GM23248 (cell line): ENCODE data around the gene COPA. TPM values are rescaled to one million over a fixed set of nuclear protein-coding genes. Genes with fewer than 3 reads are reported as not detected.

Experiments used
- DNase-seq: peaks from one replicate; pipeline ENCODE4 v3.0.0-alpha.2; 2015
- H2AFZ ChIP-seq: fragments of 200-600 bp; sonication (generic); 2 replicates; pipeline ENCODE4 v1.6.1; 2016; ENCODE audit warnings: antibody characterized with exemption
- H3F3A ChIP-seq: fragments of 200-600 bp; sonication (generic); 2 replicates; pipeline ENCODE4 v1.6.1; 2016; ENCODE audit warnings: mild to moderate bottlenecking, antibody characterized with exemption, mixed run types; ENCODE audit not compliant: insufficient read depth
- H3K27ac ChIP-seq: fragments of 200-600 bp; sonication (generic); 2 replicates; pipeline ENCODE4 v1.5.1; 2016; ENCODE audit warnings: mild to moderate bottlenecking
- H3K27me3 ChIP-seq: fragments of 200-600 bp; sonication (generic); replicated peaks from 2 replicates; pipeline ENCODE4 v1.6.1; 2016; ENCODE audit warnings: mild to moderate bottlenecking; ENCODE audit not compliant: insufficient read depth
- H3K36me3 ChIP-seq: fragments of 200-600 bp; sonication (generic); 2 replicates; pipeline ENCODE4 v1.6.1; 2016; ENCODE audit warnings: low read depth, mild to moderate bottlenecking
- H3K4me1 ChIP-seq: fragments of 200-600 bp; sonication (generic); 2 replicates; pipeline ENCODE4 v1.6.1; 2016; ENCODE audit warnings: mild to moderate bottlenecking; ENCODE audit not compliant: insufficient read depth
- H3K4me2 ChIP-seq: fragments of 200-600 bp; sonication (generic); one replicate; pipeline ENCODE4 v1.6.1; 2016; ENCODE audit warnings: mild to moderate bottlenecking; ENCODE audit not compliant: unreplicated experiment
- H3K4me3 ChIP-seq: fragments of 200-600 bp; sonication (generic); 2 replicates; pipeline ENCODE4 v1.5.1; 2016; ENCODE audit warnings: mild to moderate bottlenecking
- H3K79me2 ChIP-seq: fragments of 200-600 bp; sonication (generic); 2 replicates; pipeline ENCODE4 v1.6.1; 2016; ENCODE audit warnings: mild to moderate bottlenecking; ENCODE audit not compliant: insufficient read depth
- H3K9ac ChIP-seq: fragments of 200-600 bp; sonication (generic); 2 replicates; pipeline ENCODE4 v1.6.1; 2016; ENCODE audit warnings: mild to moderate bottlenecking
- H3K9me2 ChIP-seq: fragments of 200-600 bp; sonication (generic); 2 replicates; pipeline ENCODE4 v1.6.1; 2016; ENCODE audit warnings: mixed run types, mild to moderate bottlenecking, moderate library complexity; ENCODE audit not compliant: insufficient read depth
- H3K9me3 ChIP-seq: fragments of 200-600 bp; sonication (generic); one replicate; pipeline ENCODE4 v1.6.1; 2017; ENCODE audit warnings: low read depth
- H4K20me1 ChIP-seq: fragments of 200-600 bp; sonication (generic); 2 replicates; pipeline ENCODE4 v1.6.0; 2016; ENCODE audit not compliant: insufficient read depth
- EZH2 ChIP-seq: fragments of 200-600 bp; sonication (generic); IDR thresholded peaks from 2 replicates; pipeline ENCODE4 v1.6.1; 2018; ENCODE audit warnings: antibody characterized with exemption, mild to moderate bottlenecking; ENCODE audit not compliant: insufficient read depth, poor library complexity, severe bottlenecking
- EZH2phosphoT487 ChIP-seq: fragments of 200-600 bp; sonication (generic); IDR thresholded peaks from 2 replicates; pipeline ENCODE4 v1.6.1; 2018; ENCODE audit warnings: antibody characterized with exemption, moderate library complexity, mild to moderate bottlenecking, low read depth; ENCODE audit not compliant: insufficient read depth
- WGBS, 2 experiments: methylation state at CpG; one replicate each; pipeline ENCODE4 v1.1.6; 2015 to 2017; ENCODE audit warnings: low lambda C conversion rate in 2 of 2, low coverage in 1 of 2; ENCODE audit errors: missing lambda C conversion rate in 2 of 2; 5-methylcytosine and 5-hydroxymethylcytosine counted together
- in situ Hi-C: fragments of 300-500 bp; cut with MboI; formaldehyde crosslinking; loops from 2 replicates; pipeline ENCODE4 v1.15.0; 2020
- polyA plus RNA-seq: library from polyadenylated mRNA; unstranded; fragments of >200 nt; fragmentation: Nextera tagmentation; extraction: Ambion mirVana; gene quantifications from 2 replicates; pipeline ENCODE4 v1.2.1, GENCODE V29; 2016
- total RNA-seq: library from RNA; depleted of rRNA; stranded (reverse); fragments of >200 nt; shearing (Covaris generic); gene quantifications from 2 replicates; pipeline ENCODE4 v1.2.3, GENCODE V29; 2014

COPA gene
- total and polyA plus RNA-seq, 2 experiments from 2014 or later = 194 to 212 TPM

GRCh38 chr1:160315359-160315758, 27.7 kb downstream of the COPA start:
- DNase-seq = no peak
- Histone ChIP-seq H3K4me3 (no peak overlapping the region), H3K79me2 (peaks cover 89% of the 10 kb centered on the region), H3K9me3 (no peaks in the 10 kb centered on the region), H3K4me2 (no peak overlapping the region), H2AFZ (no peak overlapping the region), H3K9ac (no peak overlapping the region), H3K4me1 (peaks cover 6% of the 10 kb centered on the region), H3F3A (peaks cover 44% of the 10 kb centered on the region), H3K27ac (0 out of 2 replicates have a peak overlapping the region, but pooled peaks have one; percentile 9), H3K36me3 (peaks cover 84% of the 10 kb centered on the region), H3K27me3 (no peaks in the 10 kb centered on the region), H3K9me2 (no peaks in the 10 kb centered on the region), H4K20me1 (peaks cover 6% of the 10 kb centered on the region; the same call in 1 of the 2 replicates)
- in situ Hi-C loops = no loop called here
- TF ChIP-seq EZH2phosphoT487 (no peak), EZH2 (no peak)
- 52 to 78% methylated on average over 2 of the region's 2 CpGs for WGBS, 2 experiments

DNA sequence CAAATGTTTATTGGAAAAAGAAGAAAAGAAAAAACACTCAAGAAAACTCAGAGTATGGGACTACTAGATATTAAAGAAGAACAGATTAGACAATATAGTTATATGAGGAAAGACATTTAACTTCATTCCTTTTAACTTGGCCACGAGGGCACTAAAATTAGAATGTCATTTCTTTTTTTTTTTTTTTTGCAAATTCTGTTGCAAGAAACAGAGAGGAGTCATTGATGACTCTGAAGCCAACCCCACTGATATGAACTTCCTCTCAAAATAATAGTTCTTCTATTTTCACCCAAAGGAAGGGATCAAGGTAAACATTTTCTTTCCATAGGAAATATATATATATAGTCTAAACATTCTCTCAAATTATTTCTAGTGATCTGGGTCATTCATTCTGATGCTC, 33.5 kb downstream of the COPA start:
- Histone ChIP-seq H3K27me3 (no peaks in the 10 kb centered on the region), H3K4me2 (peak overlapping the region; percentile 67), H3K36me3 (peaks cover 89% of the 10 kb centered on the region), H3K27ac (peak overlapping the region; percentile 98), H3F3A (peaks cover 54% of the 10 kb centered on the region), H2AFZ (no peak overlapping the region), H3K79me2 (peaks cover 78% of the 10 kb centered on the region), H3K4me1 (peaks cover 20% of the 10 kb centered on the region), H3K9ac (peak overlapping the region; percentile 78), H3K9me3 (no peaks in the 10 kb centered on the region), H3K4me3 (peak overlapping the region; percentile 28; the same call in 1 of the 2 replicates), H3K9me2 (no peaks in the 10 kb centered on the region), H4K20me1 (no peaks in the 10 kb centered on the region)
- TF ChIP-seq EZH2phosphoT487 (no peak), EZH2 (no peak)
- 2 to 5% methylated on average over 1 of the region's 1 CpG for WGBS, 2 experiments
- in situ Hi-C loops = no loop called here
- DNase-seq = peak; percentile 73

GRCh38 chr1:160309185-160309557, 33.9 kb downstream of the COPA start:
- Histone ChIP-seq H3K9me2 (no peaks in the 10 kb centered on the region), H3K27ac (peak overlapping the region; percentile 98), H3K4me3 (peak overlapping the region; percentile 28; the same call in 1 of the 2 replicates), H3K9me3 (no peaks in the 10 kb centered on the region), H3K79me2 (peaks cover 78% of the 10 kb centered on the region), H3K4me1 (peaks cover 20% of the 10 kb centered on the region), H3F3A (peaks cover 50% of the 10 kb centered on the region), H4K20me1 (no peaks in the 10 kb centered on the region), H3K36me3 (peaks cover 91% of the 10 kb centered on the region), H3K27me3 (no peaks in the 10 kb centered on the region), H3K9ac (peak overlapping the region; percentile 78), H2AFZ (no peak overlapping the region), H3K4me2 (peak overlapping the region; percentile 67)
- DNase-seq = peak; percentile 91
- TF ChIP-seq EZH2 = no peak
- no peak for TF ChIP-seq EZH2phosphoT487
- in situ Hi-C loops = no loop called here

DNA sequence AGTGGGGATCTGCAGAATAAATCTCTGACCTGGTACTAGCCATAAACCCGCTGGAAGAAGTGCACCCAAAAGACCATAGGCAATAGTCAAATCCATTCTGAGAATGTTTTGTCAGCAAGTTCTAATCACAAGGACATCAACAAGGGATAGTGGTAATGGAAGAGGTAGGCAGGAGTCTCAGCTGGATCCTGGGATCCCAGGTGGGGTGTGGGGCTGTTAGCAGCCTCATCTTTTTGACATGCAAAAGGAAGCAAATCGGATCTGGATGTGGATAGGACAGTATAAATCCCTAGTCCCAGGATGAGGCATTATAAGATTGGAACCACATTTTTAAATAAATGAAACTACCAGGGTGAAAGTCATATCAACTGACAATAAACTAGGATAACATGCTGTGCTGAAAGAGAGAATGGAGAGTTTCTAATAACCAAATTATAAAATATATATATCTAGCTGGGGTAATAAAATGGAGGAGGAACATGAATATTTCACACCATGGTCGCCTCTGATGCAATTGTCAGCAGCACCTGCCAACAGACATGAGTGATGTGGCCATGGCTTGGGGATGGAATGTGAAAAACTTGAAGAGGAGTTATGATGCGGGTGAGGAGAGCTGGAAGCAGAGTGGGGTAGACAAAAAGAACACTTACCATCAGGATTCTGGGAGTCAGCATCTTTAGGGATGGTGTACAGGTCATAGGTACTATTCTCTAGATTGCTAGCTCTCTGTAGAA, 34.4 kb downstream of the COPA start:
- Histone ChIP-seq H3K4me3 (no peak overlapping the region), H3K27ac (peak overlapping the region; percentile 98), H2AFZ (no peak overlapping the region), H3K27me3 (no peaks in the 10 kb centered on the region), H3K36me3 (peaks cover 91% of the 10 kb centered on the region), H3K4me2 (peak overlapping the region; percentile 67), H3K79me2 (peaks cover 78% of the 10 kb centered on the region), H4K20me1 (no peaks in the 10 kb centered on the region), H3F3A (peaks cover 50% of the 10 kb centered on the region), H3K9ac (peak overlapping the region; percentile 78; the same call in 1 of the 2 replicates), H3K4me1 (peaks cover 20% of the 10 kb centered on the region), H3K9me2 (no peaks in the 10 kb centered on the region), H3K9me3 (no peaks in the 10 kb centered on the region)
- WGBS, 2 experiments = 74 to 79% methylated on average over 4 of the region's 4 CpGs
- DNase-seq = peak; percentile 39
- in situ Hi-C loops = no loop called here
- TF ChIP-seq EZH2phosphoT487 = no peak
- no peak for TF ChIP-seq EZH2
